ENCODE data around the gene KCNJ6.

KCNJ6 gene

GRCh38 chr21:37622755-37623154, 293.5 kb downstream of the KCNJ6 start:
- no peak overlapping the region for H3K4me3 ChIP-seq (ENCODE audit: low read depth, low read length)
- H3K36me3 ChIP-seq (replicated peaks) = no peaks in the 10 kb centered on the region
- TF ChIP-seq, protein P1, sequence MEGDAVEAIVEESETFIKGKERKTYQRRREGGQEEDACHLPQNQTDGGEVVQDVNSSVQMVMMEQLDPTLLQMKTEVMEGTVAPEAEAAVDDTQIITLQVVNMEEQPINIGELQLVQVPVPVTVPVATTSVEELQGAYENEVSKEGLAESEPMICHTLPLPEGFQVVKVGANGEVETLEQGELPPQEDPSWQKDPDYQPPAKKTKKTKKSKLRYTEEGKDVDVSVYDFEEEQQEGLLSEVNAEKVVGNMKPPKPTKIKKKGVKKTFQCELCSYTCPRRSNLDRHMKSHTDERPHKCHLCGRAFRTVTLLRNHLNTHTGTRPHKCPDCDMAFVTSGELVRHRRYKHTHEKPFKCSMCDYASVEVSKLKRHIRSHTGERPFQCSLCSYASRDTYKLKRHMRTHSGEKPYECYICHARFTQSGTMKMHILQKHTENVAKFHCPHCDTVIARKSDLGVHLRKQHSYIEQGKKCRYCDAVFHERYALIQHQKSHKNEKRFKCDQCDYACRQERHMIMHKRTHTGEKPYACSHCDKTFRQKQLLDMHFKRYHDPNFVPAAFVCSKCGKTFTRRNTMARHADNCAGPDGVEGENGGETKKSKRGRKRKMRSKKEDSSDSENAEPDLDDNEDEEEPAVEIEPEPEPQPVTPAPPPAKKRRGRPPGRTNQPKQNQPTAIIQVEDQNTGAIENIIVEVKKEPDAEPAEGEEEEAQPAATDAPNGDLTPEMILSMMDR (IDR thresholded peaks at IDR 0.05; ENCODE audit: low read depth, low read length, missing control alignments) = no peak
- no peak for DNase-seq
- in situ Hi-C loops (cut with HindIII; ENCODE audit: low pct_ligation_motif_present, low sequenced_read_pairs) = no loop called here
- H3K27me3 ChIP-seq (replicated peaks) = no peaks in the 10 kb centered on the region
- no peak overlapping the region for H3K27ac ChIP-seq

- in situ Hi-C loops (cut with HindIII; ENCODE audit: low pct_ligation_motif_present, low sequenced_read_pairs) = no loop called here
- H3K27me3 ChIP-seq (replicated peaks) = no peaks in the 10 kb centered on the region
- no peak for DNase-seq
- no peak overlapping the region for H3K27ac ChIP-seq
- H3K36me3 ChIP-seq (replicated peaks) = no peaks in the 10 kb centered on the region
- no peak overlapping the region for H3K4me3 ChIP-seq (ENCODE audit: low read depth, low read length)
- TF ChIP-seq, protein P1 (IDR thresholded peaks at IDR 0.05; ENCODE audit: low read depth, low read length, missing control alignments) = no peak
Observed at GRCh38 chr21:37620401-37620800, 295.9 kb downstream of the KCNJ6 start.

GRCh38 chr21:37619464-37619974, 296.7 kb downstream of the KCNJ6 start:
- in situ Hi-C loops (cut with HindIII; ENCODE audit: low pct_ligation_motif_present, low sequenced_read_pairs) = no loop called here
- Histone ChIP-seq H3K4me3 (ENCODE audit: low read depth, low read length) (no peak overlapping the region), H3K27me3 (replicated peaks) (no peaks in the 10 kb centered on the region), H3K27ac (no peak overlapping the region), H3K36me3 (replicated peaks) (no peaks in the 10 kb centered on the region)
- TF ChIP-seq, protein P1 (IDR thresholded peaks at IDR 0.05; ENCODE audit: low read depth, low read length, missing control alignments) = no peak
- DNase-seq = no peak

GRCh38 chr21:37618081-37618480, 298.2 kb downstream of the KCNJ6 start:
- H3K27ac ChIP-seq = no peak overlapping the region
- H3K36me3 ChIP-seq (replicated peaks) = no peaks in the 10 kb centered on the region
- TF ChIP-seq, protein P1 (IDR thresholded peaks at IDR 0.05; ENCODE audit: low read depth, low read length, missing control alignments) = no peak
- in situ Hi-C loops (cut with HindIII; ENCODE audit: low pct_ligation_motif_present, low sequenced_read_pairs) = no loop called here
- DNase-seq = no peak
- H3K27me3 ChIP-seq (replicated peaks) = no peaks in the 10 kb centered on the region
- H3K4me3 ChIP-seq (ENCODE audit: low read depth, low read length) = no peak overlapping the region

DNA sequence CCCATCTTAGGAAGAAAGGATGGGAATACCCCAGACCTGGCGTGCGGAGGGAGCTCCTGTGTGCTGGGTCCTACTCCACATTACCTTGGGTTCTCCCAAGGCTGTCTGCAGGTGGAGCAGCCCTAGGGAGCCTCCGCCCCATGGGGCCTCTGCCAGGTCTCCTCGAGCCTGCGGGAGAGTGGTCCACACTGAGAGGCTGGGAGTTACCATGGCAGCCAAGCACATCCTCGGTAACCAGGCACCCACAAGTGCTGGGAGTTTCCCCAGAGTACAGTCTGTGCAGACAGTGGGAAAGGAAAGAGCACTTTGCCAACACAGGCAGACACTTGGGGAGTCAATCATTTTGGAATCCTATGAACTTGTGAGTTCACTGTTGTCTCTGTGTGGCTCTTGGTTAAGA, 300.3 kb downstream of the KCNJ6 start:
- DNase-seq = no peak
- Histone ChIP-seq H3K4me3 (ENCODE audit: low read depth, low read length) (no peak overlapping the region), H3K27ac (no peak overlapping the region), H3K27me3 (replicated peaks) (peaks cover 5% of the 10 kb centered on the region), H3K36me3 (replicated peaks) (no peaks in the 10 kb centered on the region)
- in situ Hi-C loops (cut with HindIII; ENCODE audit: low pct_ligation_motif_present, low sequenced_read_pairs) = no loop called here
- TF ChIP-seq, protein P1 (IDR thresholded peaks at IDR 0.05; ENCODE audit: low read depth, low read length, missing control alignments) = no peak

DNA sequence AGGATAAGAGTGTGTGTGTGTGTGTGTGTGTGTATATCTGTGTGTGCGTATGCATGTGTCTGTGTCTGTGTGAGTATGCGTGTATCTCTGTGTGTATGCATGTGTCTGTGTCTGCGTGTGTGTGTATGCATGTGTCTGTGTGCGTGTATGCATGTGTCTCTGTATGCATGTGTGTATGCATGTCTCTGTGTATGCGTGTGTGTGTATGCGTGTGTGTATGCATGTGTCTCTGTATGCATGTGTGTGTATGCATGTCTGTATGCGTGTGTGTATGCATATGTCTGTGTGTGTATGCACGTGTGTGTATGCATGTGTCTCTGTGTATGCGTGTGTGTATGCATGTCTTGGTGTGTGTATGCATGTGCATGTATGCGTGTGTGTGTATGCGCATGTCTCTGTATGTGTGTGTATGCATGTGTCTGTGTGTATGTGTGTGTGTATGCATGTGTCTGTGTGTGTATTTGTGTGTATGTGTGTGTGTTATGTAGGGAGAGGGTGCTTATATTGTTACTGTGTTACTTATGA, 301.8 kb downstream of the KCNJ6 start:
- DNase-seq = no peak
- Histone ChIP-seq H3K4me3 (ENCODE audit: low read depth, low read length) (no peak overlapping the region), H3K36me3 (replicated peaks) (no peaks in the 10 kb centered on the region), H3K27me3 (replicated peaks) (peaks cover 5% of the 10 kb centered on the region), H3K27ac (no peak overlapping the region)
- in situ Hi-C loops (cut with HindIII; ENCODE audit: low pct_ligation_motif_present, low sequenced_read_pairs) = no loop called here
- TF ChIP-seq, protein P1 (IDR thresholded peaks at IDR 0.05; ENCODE audit: low read depth, low read length, missing control alignments) = no peak
